COLO668 (cell line): Measurements from ENCODE around the gene RBM10.
A peak's percentile ranks its signal among the peaks of the same experiment; 100 is the strongest.
"Not testable (repeated sequence)": the region's sequence is repeated elsewhere in the genome, so short reads cannot be mapped to it uniquely, and the experiment has no call there.

Experiments
- DNase-seq: peaks from one replicate; lab custom pipeline; 2025; ENCODE audit not compliant: unreplicated experiment; lab: John Stamatoyannopoulos, UW

RBM10 gene, protein sequence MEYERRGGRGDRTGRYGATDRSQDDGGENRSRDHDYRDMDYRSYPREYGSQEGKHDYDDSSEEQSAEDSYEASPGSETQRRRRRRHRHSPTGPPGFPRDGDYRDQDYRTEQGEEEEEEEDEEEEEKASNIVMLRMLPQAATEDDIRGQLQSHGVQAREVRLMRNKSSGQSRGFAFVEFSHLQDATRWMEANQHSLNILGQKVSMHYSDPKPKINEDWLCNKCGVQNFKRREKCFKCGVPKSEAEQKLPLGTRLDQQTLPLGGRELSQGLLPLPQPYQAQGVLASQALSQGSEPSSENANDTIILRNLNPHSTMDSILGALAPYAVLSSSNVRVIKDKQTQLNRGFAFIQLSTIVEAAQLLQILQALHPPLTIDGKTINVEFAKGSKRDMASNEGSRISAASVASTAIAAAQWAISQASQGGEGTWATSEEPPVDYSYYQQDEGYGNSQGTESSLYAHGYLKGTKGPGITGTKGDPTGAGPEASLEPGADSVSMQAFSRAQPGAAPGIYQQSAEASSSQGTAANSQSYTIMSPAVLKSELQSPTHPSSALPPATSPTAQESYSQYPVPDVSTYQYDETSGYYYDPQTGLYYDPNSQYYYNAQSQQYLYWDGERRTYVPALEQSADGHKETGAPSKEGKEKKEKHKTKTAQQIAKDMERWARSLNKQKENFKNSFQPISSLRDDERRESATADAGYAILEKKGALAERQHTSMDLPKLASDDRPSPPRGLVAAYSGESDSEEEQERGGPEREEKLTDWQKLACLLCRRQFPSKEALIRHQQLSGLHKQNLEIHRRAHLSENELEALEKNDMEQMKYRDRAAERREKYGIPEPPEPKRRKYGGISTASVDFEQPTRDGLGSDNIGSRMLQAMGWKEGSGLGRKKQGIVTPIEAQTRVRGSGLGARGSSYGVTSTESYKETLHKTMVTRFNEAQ

DNA sequence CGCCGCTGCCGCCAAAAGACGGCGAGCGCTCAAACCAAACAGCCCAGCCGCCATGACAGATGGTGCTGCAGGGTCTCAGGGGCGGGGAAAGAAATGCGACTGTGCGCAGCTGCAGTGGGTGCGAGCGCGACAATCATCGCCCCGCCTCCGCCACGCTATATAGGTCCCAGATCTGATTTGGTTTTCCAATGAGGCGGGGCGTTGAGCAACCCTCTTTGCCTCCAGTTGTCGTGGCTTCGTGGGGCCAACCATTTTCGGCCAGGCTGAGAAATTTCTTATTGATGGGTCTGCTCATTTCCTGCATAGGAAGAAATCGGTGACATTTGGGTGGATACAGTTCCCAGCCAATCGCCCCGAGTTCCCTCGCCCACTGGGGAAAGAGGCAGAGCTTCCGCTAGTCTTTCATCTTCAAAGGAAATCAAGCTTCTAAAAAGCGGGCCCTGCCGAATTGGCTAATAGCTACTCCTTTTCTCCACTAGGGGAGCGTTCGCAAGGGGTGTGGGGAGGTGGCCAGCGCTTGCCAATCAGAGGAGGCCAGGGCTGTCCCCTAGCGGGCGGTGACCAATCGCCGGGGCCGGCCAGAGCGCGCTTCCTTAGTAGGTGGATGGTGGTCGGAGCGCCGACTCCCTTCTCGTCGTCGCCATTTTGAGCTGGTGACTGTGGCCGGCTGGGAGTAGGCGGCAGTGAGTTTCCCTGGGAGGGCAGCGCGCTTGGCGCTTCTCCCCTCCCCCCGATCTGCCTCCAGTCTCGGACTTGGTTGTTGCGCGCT, at the start of gene RBM10, which contains the start of gene NDUFB11:
Gene RBM10, plus strand, starts transcription at position 596 of the 769 bp plus-strand sequence. CDS start 2,261 bp downstream, outside the sequence.
Gene NDUFB11, minus strand, starts transcription at position 77 of the 769 bp plus-strand sequence. Its CDS starts 23 bp downstream, at position 54.
- DNase-seq = peak; percentile 93

DNA sequence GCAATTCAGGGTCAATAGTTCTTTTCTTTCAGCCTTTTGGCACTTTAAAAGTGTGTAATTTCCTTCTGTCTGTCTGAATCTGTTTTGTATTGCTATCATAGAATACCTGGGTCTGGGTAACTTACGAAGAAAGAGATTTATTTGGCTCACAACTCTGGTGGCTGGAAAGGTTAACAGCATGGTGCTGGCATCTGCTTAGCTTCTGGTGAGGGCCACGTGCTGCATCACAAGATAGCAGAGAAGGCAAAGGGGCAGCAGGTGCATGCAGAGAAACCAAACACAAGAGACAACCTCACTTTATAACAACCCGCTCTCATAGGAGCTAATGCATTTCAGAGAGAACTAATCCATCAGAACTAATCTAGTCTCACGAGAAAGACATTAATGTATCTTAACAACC, 48.0 kb upstream of the RBM10 start:
- DNase-seq = no peak

DNA sequence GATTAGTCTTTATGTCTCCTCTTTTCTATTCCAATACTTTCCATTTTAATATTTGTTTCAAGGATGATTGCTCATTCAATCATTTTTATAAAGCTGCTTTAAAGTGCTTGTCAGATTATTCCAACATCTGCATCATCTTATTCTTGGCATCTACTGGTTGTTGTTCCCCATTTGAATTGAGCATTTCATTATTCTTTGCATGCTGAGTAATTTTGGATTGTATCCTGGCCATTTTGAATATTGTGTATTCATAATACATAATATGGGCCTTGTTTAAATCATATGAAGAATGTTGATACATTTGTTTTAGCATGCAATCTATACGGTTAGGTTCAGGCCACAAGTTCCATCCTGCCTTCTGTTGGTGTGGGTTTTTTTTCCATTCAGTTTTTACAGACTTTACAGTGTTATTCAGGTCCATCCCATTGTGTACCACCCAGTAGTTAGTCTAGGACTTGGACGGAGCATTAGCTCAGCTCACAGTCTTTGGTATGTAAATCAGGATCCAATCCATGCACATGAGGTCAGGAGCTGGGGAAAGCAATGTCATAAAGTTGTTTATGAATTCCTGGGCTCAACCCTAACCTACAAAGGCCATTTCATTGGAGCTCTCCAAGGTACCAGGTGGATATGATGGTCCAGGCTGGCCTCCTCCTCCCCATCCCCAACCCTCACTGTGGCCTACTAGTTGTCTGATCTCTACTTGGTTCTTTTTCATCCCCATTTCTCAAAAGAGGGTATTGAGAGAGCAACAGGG, 46.5 kb upstream of the RBM10 start:
- no peak for DNase-seq

DNA sequence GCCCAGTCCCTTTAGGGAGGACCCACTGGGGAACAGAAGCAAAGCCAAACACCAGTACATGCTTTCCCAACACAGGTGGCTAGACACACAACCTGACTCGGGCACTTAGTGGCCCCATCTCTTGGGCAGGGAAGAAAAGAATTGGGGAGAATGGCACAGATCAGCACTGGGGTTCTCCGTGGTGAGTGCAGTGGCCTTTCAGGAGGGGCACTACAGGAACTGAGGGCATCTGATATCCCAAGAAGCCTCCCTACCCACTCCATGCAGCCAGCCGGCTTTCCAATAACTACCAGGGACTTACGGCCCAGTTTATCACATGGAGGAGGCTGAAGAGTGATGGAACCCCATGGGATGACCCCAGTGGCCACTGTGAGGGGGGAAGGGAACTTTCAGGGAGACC, 43.8 kb upstream of the RBM10 start:
- DNase-seq = no peak

DNA sequence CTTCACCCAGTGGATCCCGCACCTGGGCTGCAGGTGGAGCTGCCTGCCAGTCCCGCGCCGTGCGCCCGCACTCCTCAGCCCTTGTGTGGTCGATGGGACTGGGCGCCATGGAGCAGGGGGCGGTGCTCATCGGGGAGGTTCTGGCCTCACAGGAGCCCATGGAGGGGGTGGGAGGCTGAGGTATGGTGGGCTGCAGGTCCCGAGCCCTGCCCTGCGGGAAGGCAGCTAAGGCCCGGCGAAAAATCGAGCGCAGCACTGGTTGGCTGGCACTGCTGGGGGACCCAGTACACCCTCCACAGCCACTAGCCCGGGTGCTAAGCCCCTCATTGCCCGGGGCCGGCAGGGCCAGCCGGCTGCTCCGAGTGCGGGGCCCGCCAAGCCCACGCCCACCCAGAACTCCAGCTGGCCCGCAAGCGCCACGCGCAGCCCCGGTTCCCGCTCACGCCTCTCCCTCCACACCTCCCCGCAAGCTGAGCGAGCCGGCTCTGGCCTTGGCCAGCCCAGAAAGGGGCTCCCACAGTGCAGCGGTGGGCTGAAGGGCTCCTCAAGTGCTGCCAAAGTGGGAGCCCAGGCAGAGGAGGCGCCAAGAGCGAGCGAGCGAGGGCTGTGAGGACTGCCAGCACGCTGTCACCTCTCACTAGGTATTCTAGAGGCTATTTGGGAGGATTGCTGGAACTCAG, 33.9 kb upstream of the RBM10 start:
- not testable (repeated sequence) for DNase-seq

DNA sequence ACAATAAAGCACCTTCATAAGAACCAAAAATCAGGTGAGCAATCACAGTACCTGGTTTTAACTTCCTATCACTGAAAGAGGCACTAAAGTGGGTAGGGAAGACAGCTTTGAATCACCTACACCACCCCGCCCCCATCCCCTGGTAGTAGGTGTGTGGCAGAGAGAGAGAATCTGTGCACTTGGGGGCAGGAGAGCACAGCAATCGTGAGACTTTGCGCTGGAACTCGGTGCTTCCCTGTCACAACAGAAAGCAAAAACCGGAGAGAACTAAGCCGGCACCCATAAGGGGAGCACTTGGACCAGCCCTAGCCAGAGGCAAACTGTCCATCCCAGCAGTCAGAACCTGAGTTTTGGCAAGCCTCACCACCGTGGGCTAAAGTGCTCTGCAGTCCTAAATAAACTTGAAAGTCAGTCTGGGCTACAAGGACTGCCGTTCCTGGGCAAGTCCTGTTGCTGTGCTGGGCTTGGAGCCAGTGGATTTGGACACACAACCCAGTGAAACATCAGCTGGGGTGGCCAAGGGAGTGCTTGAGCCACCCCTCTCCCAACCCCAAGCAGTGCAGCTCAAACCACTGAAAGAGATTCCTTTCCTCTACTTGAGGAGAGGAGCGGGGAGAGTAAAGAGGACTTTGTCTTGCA, 32.6 kb upstream of the RBM10 start:
- no peak for DNase-seq

DNA sequence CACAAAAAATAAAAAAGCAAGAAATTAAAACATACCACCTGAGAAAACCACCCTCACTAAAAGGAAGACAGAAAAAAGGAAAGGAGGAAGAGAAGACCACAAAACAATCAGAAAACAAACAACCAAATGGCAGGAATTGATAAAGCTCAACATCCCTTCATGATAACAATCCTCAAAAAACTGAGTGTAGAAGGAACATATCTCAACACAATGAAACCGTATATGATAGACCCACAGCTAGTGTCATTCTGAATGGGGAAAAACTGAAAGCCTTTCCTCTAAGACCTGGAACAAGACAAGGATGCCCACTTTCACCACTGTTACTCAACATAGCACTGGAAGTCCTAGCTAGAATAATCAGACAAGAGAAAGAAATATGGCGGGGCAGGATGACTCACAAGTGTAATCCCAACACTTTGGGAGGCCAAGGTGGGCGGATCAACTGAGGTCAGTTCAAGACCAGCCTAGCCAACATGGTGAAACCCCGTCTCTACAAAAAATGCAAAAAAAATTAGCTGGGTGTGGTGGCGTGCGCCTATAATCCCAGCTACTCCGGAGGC, 28.4 kb upstream of the RBM10 start:
- not testable (repeated sequence) for DNase-seq

DNA sequence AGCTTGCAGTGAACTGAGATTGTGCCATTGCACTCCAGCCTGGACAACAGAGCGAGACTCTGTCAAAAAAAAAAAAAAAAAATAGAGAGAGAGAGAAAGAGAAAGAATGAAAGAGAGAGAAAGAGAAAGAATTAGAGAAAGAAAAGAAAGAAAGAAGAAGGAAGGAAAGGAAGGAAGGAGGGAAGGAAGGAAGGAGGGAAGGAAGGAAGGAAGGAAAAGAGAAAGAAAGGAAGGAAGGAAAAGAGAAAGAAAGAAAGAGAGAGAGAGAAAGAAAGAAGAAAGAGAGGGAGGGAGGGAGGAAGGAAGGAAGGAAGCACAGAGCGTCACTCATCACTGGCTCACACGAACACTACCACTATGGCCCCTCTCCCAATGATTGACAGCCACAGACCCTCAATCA, 20.6 kb upstream of the RBM10 start:
- DNase-seq = not testable (repeated sequence)

DNA sequence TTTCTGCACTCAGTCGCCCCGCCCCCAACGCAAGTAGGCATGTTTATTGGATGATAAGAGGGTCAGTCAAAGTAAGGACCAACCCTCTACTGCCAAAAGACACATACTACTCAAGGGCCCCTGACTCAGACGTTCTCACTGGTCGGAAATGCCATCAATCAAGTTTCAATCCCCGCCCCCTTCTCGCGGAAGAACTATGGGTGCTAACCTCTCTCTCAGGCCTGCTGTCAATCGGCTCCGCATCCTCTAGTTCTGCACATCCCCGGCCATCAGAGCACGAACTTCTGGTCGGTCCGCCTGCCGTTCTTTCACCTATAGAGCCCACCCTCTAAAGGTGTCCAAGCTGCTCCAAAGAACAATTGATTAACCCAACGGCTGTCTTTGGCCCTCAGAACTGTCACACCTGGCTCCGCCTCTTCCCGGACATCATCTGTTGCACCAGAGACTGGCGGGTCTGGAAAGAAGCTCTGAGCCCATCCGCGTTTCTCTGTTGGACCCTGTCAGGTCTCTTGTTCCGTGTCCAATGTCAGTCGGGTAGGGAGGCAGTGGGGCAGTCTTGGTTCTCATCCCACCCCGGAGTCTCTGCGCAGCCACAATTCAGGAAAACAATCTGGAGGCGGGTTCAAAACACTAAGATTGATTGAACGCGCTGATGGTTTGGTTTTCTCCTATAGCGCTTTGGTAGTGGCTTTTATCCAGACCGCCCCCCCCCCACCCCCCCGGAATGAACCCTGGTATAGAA, 15.7 kb upstream of the RBM10 start:
- peak; percentile 91 for DNase-seq

DNA sequence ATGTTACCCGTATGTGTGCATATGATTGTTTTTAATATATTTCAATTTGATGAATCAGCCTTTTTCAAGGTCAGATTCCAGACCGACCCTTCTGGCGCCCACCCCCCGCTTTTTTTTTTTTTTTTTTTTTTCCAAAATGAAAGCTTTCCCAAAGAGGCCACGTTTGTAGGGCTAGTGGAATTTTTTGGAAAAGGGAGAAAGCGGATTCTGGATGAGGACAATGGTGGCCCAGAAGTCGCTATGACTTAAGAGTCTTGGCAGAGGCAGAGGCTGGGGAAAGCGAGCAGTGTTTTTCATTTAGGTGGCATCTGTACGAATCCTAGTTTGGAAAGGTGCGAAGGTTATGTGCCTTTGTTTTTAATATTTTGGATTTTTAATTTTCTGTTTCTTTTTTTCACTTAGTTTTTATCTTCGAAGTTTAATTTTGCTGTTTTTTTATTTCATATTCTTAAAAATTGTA, 15.1 kb upstream of the RBM10 start:
- no peak for DNase-seq

DNA sequence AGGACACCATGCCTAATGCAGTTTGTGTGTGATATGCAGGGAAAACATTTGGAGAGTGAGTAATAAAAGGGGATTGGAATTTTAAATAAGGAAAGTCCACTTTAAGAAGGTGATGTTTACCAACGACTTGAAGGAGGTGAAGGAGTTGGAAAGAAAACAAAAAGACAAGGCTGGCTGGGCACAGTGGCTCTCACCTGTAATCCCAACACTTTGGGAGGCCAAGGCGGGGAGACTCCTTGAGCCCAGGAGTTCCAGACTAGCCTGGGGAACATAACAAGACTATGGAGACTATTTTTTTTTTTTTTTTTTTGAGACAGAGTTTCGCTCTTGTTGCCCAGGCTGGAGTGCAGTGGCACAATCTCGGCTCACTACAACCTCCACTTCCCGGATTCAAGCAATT, 11.5 kb upstream of the RBM10 start:
- DNase-seq = no peak

DNA sequence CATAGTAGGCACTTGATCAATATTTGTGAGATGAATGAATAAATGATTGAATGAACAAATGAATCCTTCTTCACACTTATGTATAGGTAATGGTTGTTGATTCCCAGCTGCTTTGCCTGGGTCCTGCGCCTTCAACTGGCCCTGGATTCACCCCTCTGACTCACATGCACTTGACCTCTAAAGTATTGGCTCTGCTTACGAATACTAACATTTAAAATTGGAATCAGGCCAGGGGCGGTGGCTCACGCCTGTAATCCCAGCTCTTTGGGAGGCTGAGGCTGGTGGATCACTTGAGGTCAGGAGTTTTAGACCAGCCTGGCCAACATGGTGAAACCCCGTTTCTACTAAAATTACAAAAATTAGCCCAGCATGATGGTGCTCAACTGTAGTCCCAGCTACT, 9.4 kb upstream of the RBM10 start:
- DNase-seq = peak; percentile 12

DNA sequence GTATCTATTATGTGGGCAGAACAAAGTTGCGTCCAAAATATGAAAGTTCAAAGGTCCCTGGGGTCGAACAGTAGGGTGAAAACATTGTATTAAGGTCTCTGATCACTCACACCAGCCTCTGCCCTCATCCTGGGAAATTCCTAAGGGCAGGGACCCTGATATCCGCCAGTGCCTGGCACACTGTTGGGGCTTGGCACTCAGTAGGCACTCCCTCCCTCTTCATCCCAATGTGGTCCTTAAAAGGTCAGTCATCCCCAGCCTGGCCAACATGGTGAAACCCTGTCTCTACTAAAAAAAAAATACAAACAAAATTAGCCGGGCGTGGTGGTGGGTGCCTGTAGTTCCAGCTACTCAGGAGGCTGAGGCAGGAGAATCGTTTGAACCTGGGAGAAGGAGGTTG, 6.8 kb upstream of the RBM10 start:
- DNase-seq = no peak

DNA sequence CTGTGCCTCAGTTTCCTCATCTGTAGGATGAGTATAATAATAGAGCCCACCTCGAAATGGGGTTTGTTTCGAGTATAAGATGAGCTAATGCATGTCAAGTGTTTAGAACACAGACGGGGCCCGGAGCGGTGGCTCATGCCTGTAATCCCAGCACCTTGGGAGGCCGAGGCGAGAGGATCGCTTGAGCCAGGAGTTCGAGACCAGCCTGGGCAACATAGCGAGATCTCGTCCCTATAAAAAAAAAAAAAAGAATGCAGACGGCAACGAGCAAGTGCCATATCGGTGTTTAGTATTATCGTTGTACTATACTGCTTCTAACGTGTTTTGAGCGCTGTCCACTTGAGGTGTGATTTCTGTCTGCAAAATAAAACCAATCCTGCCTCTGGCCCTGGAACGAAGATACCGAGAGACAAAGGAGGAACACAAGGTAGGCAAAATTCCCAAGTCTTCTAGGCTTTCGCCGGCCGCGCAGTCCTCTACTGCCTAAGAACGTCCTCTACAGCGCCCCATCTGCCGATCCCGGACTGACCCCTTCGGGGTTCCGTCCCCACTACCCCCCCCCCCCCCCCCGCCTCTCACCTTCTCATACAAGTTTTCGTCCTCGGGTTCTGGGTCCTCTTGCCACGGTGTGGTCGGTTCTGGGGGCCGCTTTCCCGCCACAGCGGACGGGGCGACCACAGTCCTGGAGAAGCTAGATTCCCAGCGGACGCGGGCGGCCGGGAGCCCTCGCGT, 961 bp upstream of the RBM10 start:
- DNase-seq = peak; percentile 42

DNA sequence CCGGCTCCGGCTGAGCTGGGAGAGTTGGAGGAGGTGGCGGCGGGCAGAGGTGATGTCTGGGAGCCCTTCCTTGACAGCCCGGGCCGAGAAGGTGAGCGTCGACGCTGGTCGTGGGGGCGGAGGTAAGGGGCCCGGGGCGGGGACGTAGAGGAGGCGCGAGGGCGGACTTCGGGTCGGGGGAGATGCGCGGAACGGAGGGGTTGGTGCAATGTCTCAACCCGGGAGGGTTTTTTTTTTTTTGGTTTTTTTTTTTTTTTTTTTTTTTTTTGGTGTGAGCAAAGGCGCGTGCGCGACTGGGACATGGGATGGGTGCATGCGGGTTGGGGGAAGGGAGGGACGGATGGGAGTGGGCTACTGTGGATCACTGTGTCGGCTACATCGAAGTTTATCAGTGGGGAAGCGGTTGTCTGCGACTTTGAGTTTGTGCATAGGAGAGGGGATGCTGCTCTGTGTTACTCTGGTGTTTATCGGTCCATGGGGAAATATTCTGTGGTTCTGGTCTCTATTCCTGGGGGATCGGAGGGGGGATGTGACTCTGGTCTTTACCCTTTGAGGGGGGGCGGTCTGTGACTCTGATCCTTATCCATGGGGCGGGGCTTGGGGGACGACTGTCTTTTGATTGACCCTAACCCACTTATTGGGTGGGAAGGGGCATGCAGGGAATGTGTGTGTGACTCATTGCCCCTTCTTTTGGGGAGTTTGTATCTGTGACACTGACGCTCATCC, 537 bp downstream of the RBM10 start:
- peak; percentile 60 for DNase-seq

DNA sequence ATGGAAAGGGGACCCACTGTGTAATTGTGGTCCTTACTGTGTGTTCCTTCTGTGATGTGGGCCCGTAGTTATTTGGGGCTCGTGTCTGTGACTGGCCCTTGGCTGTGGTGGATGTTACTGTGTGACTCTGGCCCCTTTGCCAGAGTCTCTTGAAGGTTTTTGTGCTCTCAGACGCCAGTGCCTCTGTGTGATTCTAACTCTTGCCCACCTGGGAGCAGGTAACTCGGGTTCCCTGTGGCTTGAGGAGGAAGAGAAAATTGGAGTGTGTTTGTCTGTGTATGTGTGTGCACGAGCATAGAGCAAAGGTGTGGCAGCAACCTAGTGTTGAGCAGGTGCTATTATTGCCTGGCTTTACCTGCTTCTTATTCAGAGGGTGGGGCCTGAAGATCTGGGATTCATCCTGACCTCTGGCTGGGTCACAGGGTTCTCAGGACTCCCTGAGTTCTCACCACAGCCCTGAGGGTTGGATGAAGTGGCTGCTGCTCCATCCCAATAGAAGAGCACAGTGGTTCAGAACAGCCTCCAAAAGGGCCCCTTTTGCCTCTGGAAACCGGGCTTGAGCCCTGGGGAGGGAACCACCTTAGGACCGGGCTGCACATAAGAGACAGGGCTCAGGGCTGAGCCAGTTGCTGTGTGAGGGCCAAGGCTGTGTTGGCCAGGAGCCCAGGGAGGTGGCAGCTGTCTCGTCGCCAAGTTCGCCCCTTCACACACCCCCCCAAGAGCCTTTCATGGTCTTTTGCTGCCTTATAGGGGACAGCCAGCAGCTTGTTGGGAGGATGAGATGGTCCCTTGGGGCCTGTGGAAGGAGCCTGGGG, 1.3 kb downstream of the RBM10 start:
- DNase-seq = peak; percentile 18
